Gastrocnemius medialis (tissue), 4 donors: ENCODE results near the gene SLC43A2.

Experiments
- CTCF ChIP-seq, 5 experiments: fragments of 450-650 bp in 3 of 5; fragments of 200-600 bp in 2 of 5; sonication (generic) in 2 of 5; IDR thresholded peaks in 4 of 5; conservative IDR thresholded peaks in 1 of 5; 1 replicate in 4 of 5; 2 replicates in 1 of 5; pipeline ENCODE4 v1.5.1; 2016 to 2019; ENCODE audit warnings: antibody characterized with exemption in 5 of 5, mild to moderate bottlenecking in 3 of 5, moderate library complexity in 3 of 5
- POLR2A ChIP-seq, 2 donors: fragments of 450-650 bp; IDR thresholded peaks; one replicate each; pipeline ENCODE4 v1.6.1; 2017; ENCODE audit warnings: antibody characterized with exemption in 2 of 2, mild to moderate bottlenecking in 2 of 2, moderate library complexity in 2 of 2

GRCh38 chr17:1548032-1548431, 80.6 kb downstream of the SLC43A2 start:
- no peak for TF ChIP-seq CTCF (IDR thresholded peaks at IDR 0.05 in 4 of 5, conservative IDR thresholded peaks at IDR 0.05 in 1 of 5)
- no peak for TF ChIP-seq POLR2A (IDR thresholded peaks at IDR 0.05)
